Measurements from ENCODE around the gene BTBD9.

DNA sequence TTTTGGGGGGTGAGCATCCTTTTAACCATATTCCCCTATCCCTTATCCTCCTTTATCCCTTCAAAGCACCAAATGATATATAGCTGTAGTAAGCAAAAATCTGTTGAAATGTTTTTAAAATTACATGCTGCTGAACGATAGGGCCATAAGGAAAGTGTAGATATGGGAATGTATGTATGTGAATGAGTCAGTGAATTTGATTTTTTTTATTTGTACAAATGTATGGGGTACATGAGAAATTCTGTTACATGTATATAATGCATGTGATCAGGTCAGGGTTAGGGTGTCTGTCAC is 493.0 kb downstream of the BTBD9 start:
- TF ChIP-seq RFX5 (IDR thresholded peaks at IDR 0.05) (no peak), POLR2A (IDR thresholded peaks at IDR 0.05; ENCODE audit: low read length) (no peak), SMC3 (IDR thresholded peaks at IDR 0.05) (no peak), CHD2 (IDR thresholded peaks at IDR 0.05; ENCODE audit: low read length, partially characterized antibody) (no peak)
- TF ChIP-seq, protein P1, sequence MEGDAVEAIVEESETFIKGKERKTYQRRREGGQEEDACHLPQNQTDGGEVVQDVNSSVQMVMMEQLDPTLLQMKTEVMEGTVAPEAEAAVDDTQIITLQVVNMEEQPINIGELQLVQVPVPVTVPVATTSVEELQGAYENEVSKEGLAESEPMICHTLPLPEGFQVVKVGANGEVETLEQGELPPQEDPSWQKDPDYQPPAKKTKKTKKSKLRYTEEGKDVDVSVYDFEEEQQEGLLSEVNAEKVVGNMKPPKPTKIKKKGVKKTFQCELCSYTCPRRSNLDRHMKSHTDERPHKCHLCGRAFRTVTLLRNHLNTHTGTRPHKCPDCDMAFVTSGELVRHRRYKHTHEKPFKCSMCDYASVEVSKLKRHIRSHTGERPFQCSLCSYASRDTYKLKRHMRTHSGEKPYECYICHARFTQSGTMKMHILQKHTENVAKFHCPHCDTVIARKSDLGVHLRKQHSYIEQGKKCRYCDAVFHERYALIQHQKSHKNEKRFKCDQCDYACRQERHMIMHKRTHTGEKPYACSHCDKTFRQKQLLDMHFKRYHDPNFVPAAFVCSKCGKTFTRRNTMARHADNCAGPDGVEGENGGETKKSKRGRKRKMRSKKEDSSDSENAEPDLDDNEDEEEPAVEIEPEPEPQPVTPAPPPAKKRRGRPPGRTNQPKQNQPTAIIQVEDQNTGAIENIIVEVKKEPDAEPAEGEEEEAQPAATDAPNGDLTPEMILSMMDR (IDR thresholded peaks at IDR 0.05): no peak
- TF ChIP-seq, protein P2, sequence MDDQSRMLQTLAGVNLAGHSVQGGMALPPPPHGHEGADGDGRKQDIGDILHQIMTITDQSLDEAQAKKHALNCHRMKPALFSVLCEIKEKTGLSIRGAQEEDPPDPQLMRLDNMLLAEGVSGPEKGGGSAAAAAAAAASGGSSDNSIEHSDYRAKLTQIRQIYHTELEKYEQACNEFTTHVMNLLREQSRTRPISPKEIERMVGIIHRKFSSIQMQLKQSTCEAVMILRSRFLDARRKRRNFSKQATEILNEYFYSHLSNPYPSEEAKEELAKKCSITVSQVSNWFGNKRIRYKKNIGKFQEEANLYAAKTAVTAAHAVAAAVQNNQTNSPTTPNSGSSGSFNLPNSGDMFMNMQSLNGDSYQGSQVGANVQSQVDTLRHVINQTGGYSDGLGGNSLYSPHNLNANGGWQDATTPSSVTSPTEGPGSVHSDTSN (IDR thresholded peaks at IDR 0.05): no peak
- TF ChIP-seq, protein P3, sequence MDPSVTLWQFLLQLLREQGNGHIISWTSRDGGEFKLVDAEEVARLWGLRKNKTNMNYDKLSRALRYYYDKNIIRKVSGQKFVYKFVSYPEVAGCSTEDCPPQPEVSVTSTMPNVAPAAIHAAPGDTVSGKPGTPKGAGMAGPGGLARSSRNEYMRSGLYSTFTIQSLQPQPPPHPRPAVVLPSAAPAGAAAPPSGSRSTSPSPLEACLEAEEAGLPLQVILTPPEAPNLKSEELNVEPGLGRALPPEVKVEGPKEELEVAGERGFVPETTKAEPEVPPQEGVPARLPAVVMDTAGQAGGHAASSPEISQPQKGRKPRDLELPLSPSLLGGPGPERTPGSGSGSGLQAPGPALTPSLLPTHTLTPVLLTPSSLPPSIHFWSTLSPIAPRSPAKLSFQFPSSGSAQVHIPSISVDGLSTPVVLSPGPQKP (IDR thresholded peaks at IDR 0.05; ENCODE audit: low read depth, low read length): no peak

Measured in A549 (cell line).